Inflammatory macrophage treated with lipopolysaccharide for 1 hour (primary cell): ENCODE results near the gene CLDN10.
"Not testable (repeated sequence)": the region's sequence is repeated elsewhere in the genome, so short reads cannot be mapped to it uniquely, and the experiment has no call there.

Experiments used
- DNase-seq, 2 donors: peaks; one replicate each; pipeline ENCODE4 v3.0.0-alpha.2; 2020 to 2022

CLDN10 gene

GRCh38 chr13:95552539-95553441, at the start of gene CLDN10:
TSS of gene CLDN10 (plus strand) at chr13:95552720. CDS start at chr13:95552754, 34 bp downstream.
- DNase-seq: no peak

- DNase-seq: no peak
Measured at GRCh38 chr13:95503662-95504061, 48.9 kb upstream of the CLDN10 start.

- DNase-seq: no peak
Measured at GRCh38 chr13:95505265-95505664, 47.3 kb upstream of the CLDN10 start.

GRCh38 chr13:95505986-95506385, 46.5 kb upstream of the CLDN10 start:
- no peak for DNase-seq

GRCh38 chr13:95507991-95508390, 44.5 kb upstream of the CLDN10 start:
- no peak for DNase-seq

GRCh38 chr13:95508996-95509395, 43.5 kb upstream of the CLDN10 start:
- DNase-seq: no peak

- DNase-seq: peak; percentile 85 to 88
Measured at GRCh38 chr13:95509521-95510310, 42.8 kb upstream of the CLDN10 start.

GRCh38 chr13:95510950-95511349, 41.6 kb upstream of the CLDN10 start:
- no peak for DNase-seq

- DNase-seq: no peak
Measured at GRCh38 chr13:95512424-95512823, 40.1 kb upstream of the CLDN10 start.

- DNase-seq: no peak
Measured at GRCh38 chr13:95512957-95513356, 39.6 kb upstream of the CLDN10 start.

- not testable (repeated sequence) for DNase-seq
Measured at GRCh38 chr13:95515606-95516005, 36.9 kb upstream of the CLDN10 start.

GRCh38 chr13:95516021-95516420, 36.5 kb upstream of the CLDN10 start:
- DNase-seq: no peak

GRCh38 chr13:95516492-95516891, 36.0 kb upstream of the CLDN10 start:
- DNase-seq: no peak

GRCh38 chr13:95523598-95523997, 28.9 kb upstream of the CLDN10 start:
- DNase-seq: no peak

- DNase-seq: peak; percentile 50 to 82
Measured at GRCh38 chr13:95524264-95524901, 28.1 kb upstream of the CLDN10 start.

- peak; percentile 11 to 22 for DNase-seq
Measured at GRCh38 chr13:95527955-95528354, 24.6 kb upstream of the CLDN10 start.

GRCh38 chr13:95530178-95530577, 22.3 kb upstream of the CLDN10 start:
- DNase-seq: no peak

- no peak for DNase-seq
Measured at GRCh38 chr13:95533545-95534160, 18.9 kb upstream of the CLDN10 start.

- peak; percentile 13 to 54 for DNase-seq
Measured at GRCh38 chr13:95535243-95535642, 17.3 kb upstream of the CLDN10 start.

- peak; percentile 20 to 75 for DNase-seq
Measured at GRCh38 chr13:95536632-95537241, 15.8 kb upstream of the CLDN10 start.

- DNase-seq: no peak
Measured at GRCh38 chr13:95540888-95541287, 11.6 kb upstream of the CLDN10 start.

GRCh38 chr13:95541308-95541707, 11.2 kb upstream of the CLDN10 start:
- no peak for DNase-seq
